Measurements from ENCODE around the gene NCAPH2.

The NCAPH2 gene

GRCh38 chr22:50474710-50475651 lies 33.0 kb upstream of the NCAPH2 start, which contains the start of gene SBF1:
TSS of gene SBF1 (minus strand) at chr22:50475035. CDS start at chr22:50474840, 195 bp downstream.
- peak; percentile 87 for DNase-seq

GRCh38 chr22:50475652-50476002 lies 32.4 kb upstream of the NCAPH2 start:
- no peak for DNase-seq

- no peak for DNase-seq
Observed at GRCh38 chr22:50476868-50477267, 31.2 kb upstream of the NCAPH2 start.

- DNase-seq = no peak
Observed at GRCh38 chr22:50477923-50478322, 30.1 kb upstream of the NCAPH2 start.

GRCh38 chr22:50479721-50480120 lies 28.3 kb upstream of the NCAPH2 start:
- no peak for DNase-seq

- no peak for DNase-seq
Observed at GRCh38 chr22:50481045-50481439, 27.0 kb upstream of the NCAPH2 start.

- peak; percentile 41 for DNase-seq
Observed at GRCh38 chr22:50481440-50482106, 26.5 kb upstream of the NCAPH2 start, which contains the start of gene ADM2. TSS of gene ADM2 (plus strand) at chr22:50481543. CDS start at chr22:50481848, 305 bp downstream.

- no peak for DNase-seq
Observed at GRCh38 chr22:50482107-50483074, 25.6 kb upstream of the NCAPH2 start.

- no peak for DNase-seq
Observed at GRCh38 chr22:50483106-50483505, 24.9 kb upstream of the NCAPH2 start.

GRCh38 chr22:50483556-50483955 lies 24.5 kb upstream of the NCAPH2 start:
- DNase-seq = no peak

- no peak for DNase-seq
Observed at GRCh38 chr22:50483977-50484853, 23.8 kb upstream of the NCAPH2 start.

- DNase-seq = no peak
Observed at GRCh38 chr22:50485221-50486131, 22.5 kb upstream of the NCAPH2 start.

GRCh38 chr22:50486561-50487289 lies 21.3 kb upstream of the NCAPH2 start, which contains the start of gene MIOX:
TSS of gene MIOX (plus strand) at chr22:50486859. CDS start at chr22:50486898, 39 bp downstream.
- no peak for DNase-seq

- DNase-seq = no peak
Observed at GRCh38 chr22:50487290-50488005, 20.6 kb upstream of the NCAPH2 start.

- no peak for DNase-seq
Observed at GRCh38 chr22:50488006-50488677, 19.9 kb upstream of the NCAPH2 start.

GRCh38 chr22:50488886-50489285 lies 19.1 kb upstream of the NCAPH2 start:
- no peak for DNase-seq

- DNase-seq = no peak
Observed at GRCh38 chr22:50489363-50490243, 18.4 kb upstream of the NCAPH2 start.
